ENCODE results near the gene ANKH.

DNA sequence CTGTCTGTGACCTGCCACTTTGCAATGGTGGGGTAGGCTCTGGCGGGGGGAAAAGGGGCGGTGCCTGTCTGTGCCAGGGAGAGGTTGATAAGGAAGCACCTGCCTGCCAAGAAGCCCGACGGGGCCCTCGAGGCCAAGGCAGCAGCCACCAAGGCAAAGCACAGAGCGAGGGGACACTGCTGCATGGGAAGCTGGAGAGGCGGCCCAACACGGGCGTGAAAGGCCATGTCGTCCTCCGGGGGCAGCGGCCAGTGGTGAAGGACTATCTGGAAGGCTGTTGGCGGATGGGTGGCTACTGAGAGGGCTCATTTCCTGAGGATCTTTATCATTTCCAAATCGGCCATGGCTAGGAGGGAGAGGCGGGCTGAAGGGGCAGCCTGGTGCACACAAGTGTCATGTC lies 140.7 kb downstream of the ANKH start:
- TF ChIP-seq, protein P1, sequence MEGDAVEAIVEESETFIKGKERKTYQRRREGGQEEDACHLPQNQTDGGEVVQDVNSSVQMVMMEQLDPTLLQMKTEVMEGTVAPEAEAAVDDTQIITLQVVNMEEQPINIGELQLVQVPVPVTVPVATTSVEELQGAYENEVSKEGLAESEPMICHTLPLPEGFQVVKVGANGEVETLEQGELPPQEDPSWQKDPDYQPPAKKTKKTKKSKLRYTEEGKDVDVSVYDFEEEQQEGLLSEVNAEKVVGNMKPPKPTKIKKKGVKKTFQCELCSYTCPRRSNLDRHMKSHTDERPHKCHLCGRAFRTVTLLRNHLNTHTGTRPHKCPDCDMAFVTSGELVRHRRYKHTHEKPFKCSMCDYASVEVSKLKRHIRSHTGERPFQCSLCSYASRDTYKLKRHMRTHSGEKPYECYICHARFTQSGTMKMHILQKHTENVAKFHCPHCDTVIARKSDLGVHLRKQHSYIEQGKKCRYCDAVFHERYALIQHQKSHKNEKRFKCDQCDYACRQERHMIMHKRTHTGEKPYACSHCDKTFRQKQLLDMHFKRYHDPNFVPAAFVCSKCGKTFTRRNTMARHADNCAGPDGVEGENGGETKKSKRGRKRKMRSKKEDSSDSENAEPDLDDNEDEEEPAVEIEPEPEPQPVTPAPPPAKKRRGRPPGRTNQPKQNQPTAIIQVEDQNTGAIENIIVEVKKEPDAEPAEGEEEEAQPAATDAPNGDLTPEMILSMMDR (conservative IDR thresholded peaks at IDR 0.05; ENCODE audit: low read depth, low read length) = no peak
- TF ChIP-seq EZH2 (IDR thresholded peaks at IDR 0.05; ENCODE audit: borderline replicate concordance, low read depth, low read length, poor library complexity, severe bottlenecking) = no peak
